Hematopoietic multipotent progenitor cell (in vitro differentiated cells): ENCODE measurements around the gene NKX3-2. TPM values are rescaled to one million over a fixed set of nuclear protein-coding genes. Genes with fewer than 3 reads are reported as not detected.

ENCODE experiments used
- DNase-seq, 3 donors: peaks; one replicate each; pipeline ENCODE4 v3.0.0-alpha.2; 2011 to 2015; ENCODE audit warnings: low read depth in 2 of 3, low spot score in 2 of 3
- total RNA-seq: library from RNA; depleted of rRNA; stranded (reverse); fragments of >200 nt; gene quantifications from one replicate; pipeline ENCODE4 v1.2.3, GENCODE V29; 2012

NKX3-2 gene
- total RNA-seq, 1 donor = not detected

- DNase-seq = peak in 1 of 3 donors; percentile 14
Observed at GRCh38 chr4:13546142-13546940, 2.0 kb upstream of the NKX3-2 start.

DNA sequence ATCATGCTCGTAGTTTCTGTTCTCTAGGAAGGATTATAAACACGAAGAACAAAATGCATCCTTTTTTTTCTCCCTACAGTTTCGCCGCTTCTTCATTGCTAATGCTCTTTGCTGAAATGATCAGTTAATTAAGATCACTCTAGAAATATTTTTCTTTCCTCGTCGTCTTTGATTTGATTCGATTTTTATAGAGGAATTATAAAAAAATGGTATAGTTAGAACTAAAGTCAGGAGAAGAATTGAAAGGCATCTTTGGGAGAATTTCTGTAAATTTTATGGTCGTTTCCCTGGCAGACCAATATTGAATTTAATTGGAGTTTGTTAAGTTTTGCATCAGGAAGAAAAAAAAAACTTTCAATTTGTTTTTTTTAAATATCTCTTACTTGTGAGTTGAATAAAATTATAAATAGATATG lies 1.1 kb upstream of the NKX3-2 start:
- DNase-seq = no peak

DNA sequence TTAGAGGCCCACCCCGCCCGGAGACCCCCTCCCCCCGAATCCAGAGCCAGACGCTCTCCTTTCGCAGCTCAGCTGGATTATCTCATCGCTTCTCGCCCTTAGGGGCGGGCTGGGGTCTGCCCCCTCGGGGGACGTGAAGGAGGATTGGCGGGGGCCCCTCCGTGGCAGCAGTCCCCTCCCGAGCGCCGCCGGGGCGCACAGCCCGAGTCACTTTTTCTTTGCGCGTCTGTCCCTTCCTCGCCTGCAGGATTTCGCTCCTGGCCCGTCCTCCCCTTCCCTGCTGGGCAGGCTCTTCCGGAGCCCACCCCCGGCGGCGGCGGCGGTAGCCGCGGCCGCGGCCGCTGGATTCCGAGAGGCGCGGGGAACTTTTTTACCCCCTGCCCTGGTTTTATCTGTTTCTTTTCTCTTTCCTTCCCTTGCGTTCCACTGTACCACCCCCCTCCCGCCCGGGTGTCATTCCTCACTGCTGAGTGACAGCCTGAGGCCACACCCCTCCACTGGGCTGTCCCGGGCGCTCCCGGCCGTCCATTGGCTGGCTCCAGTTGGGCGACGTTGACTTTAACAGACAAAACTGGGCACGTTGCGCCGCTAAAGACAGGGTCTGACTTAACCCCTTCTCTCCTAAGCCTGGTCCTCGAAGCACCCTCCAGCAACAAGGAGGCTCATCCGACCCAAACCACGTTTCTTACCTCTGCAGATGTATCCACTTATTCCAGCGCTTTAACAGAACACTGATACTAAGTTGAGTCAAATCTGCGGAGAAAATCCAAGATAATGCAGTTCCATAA lies 492 bp upstream of the NKX3-2 start:
- peak in 1 of 3 donors; percentile 53 for DNase-seq

DNA sequence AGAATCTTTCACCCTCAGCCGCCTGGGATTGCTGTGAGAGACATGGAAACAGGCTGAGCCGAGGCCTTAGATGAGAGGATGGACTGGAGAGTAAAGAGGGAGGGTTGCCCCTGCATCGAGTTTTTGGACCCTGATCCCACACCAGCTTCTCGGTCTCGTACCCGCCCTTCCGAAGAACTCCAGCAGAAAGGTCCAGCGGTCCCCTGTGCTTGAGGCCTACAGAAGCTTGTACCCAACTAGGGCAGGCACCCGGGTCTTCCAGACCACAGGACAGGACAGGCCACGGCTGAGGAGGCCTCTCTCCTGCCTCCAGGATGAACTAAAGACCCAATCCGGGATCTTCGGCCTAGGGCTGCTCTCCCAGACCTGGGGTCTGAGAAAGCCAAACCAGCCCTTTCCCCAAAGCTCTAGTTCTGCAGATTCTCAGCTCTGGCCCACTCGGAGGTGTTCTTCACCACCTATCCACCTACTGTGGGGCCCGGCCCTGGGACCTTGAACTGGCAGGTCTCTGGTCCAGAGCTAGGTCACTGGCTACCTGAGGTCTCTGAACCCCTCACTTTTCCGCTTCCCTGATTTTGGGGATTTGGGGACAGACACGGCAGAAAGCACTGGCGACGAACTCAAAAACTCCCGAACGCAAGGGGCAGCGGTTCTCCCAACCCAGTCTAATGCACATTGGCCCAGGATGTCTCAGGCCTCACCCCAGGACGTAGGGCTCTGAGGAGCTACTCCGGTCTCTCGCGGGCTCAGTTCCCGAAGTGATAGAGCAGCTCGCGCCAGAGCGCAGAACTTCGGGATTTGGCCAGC lies 1.1 kb downstream of the NKX3-2 start:
- no peak for DNase-seq

DNA sequence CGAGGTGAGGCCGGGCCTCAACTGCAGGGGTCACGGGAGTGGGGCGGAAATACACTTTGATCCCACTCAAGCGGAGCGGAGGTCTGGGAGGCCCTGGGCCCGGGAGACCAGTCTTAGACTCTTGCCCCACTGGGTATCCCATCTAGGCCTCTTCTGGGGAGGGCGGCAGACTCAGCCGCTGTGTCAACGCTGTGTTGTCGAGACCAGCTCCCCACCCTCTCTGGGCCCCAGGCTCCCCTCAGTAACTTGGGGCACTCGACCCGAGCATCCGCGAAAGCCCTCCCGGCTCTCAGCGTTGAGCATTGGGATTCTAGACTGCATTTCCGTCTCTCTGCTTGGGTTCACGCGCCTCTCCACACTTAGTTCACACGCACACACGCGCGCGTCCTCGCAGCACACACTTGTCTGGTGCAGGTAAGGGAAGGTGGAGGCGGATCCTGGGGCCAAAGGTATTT lies 1.7 kb downstream of the NKX3-2 start:
- DNase-seq = no peak

- DNase-seq = no peak
Observed at GRCh38 chr4:13541720-13542576, 2.4 kb downstream of the NKX3-2 start.

GRCh38 chr4:13541176-13541604 lies 3.1 kb downstream of the NKX3-2 start:
- DNase-seq = no peak

- DNase-seq = no peak
Observed at GRCh38 chr4:13540446-13541175, 3.7 kb downstream of the NKX3-2 start.

DNA sequence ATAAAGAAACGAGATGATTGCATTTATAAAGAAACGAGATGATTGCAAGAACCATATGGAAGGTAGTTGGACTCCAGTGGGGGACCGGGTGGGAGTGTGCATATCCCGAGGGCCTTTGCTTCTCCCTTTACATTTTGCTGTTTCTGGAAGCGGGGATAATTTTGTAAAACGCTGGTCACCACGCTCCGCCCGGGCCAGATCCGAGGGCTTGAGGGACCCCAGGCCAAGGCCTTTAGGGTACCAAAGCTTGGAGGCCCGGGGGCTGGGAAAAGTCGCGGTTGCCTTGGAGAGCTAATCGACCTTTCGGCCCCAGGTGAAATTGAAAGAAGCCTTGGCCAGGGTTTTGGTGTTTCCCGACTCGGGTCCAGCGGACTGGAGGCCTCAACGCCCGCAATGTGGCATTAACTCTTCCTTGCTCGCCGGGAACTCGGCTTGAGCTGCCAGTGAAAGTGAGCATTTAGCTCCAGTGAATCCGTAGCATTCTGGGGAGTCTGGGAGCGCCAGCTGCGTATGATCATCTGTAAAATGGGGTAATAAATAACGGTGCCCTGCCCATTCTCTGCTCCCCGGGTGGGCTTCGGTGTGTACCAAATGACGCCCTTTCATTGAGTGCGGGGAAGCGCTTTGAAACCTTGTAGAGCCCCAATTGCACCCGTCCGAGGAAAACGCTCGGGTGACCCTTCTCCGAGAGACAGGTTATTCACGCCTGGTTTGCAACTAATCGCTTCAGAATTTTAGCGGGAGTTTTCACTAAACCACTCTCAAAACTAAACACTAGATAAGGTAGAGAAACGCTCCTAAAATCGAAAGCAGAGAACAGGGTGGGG lies 4.5 kb downstream of the NKX3-2 start:
- DNase-seq = no peak

DNA sequence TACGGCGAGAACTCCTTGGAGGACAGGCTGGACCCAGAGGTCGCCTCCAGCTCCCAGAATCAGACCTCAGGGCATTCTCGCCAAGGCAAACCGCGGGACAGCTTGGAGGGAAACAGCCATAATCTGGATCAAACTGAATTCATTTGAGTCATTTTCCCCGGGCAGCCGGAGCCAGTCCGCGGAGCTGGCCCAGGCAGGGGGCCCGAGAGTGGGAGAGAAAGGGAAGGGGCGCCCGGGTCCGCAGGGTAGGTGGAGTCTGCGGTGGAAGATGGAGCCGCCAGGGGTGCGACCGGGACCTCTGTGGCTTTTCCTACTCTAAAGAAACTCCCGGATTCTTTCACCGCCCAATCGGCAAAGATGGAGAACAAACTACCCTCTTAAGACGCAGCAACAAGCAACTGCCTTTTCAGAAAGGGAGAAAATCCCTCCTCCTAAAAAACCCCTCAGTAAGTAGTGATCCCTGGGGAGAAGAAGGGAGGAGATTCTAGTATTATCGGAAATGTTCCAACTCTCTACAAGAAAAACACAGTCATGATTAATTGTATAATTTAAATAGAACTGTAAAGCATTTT lies 5.2 kb downstream of the NKX3-2 start:
- DNase-seq = no peak

GRCh38 chr4:13538427-13538973 lies 5.8 kb downstream of the NKX3-2 start:
- no peak for DNase-seq

DNA sequence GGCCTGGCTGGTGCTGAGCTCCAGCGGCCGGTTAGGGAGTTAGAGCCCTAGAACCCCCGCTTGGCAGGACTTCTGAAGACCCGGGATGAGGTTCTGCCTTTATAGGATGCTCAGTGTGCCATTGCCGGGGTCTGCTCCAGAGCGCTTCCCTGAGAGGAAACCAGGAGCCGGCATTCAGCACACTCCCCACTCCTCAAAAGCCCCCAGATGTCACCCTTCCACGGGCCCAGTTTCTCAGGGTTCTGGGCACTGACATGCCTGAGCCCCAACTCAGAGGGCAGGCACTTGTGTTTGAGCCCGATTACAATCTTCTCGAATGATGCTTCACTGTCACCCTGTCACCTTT lies 6.5 kb downstream of the NKX3-2 start:
- DNase-seq = no peak

DNA sequence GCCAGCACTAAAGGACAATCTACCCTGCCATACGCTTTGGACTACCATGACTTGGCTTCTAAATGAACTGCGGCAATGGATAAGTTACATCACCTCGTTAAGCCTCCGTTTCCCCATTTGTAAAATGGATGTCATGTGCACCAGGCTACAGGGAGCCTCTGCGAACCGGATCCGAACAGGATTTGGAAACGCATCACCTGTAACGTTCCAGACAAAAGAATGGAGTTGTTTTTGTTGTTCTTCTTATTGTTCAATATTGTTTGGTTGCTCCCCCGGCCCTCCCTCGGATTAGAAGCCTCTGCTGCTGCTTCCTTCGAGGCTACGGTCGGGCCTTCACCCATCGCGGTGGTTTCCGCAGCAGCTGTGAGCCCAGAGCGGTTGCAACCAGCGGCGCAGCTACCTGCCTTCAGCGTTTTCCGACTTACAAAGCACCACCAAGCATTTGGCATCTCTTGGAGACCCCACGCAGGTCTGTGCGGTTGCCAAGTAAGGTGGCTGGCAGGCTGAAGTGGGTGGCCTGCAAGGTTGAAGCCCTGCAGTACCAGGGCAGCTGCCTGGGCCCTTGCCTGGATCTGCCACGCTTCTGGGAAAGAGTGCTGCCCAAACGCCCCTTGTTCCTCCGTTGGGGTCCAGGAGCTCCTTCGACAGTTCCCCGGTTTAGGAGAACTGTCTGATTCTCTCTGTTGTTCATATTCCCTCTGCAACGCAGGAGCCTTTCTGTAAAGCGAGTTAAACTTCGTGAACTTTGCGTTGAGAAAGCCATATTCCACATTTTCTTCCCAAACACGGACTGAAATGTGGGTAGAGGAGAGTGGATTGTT lies 7.1 kb downstream of the NKX3-2 start:
- peak in 2 of 3 donors; percentile 72 to 73 for DNase-seq

- no peak for DNase-seq
Observed at GRCh38 chr4:13536607-13537006, 7.7 kb downstream of the NKX3-2 start.

GRCh38 chr4:13535708-13536361 lies 8.5 kb downstream of the NKX3-2 start:
- no peak for DNase-seq

DNA sequence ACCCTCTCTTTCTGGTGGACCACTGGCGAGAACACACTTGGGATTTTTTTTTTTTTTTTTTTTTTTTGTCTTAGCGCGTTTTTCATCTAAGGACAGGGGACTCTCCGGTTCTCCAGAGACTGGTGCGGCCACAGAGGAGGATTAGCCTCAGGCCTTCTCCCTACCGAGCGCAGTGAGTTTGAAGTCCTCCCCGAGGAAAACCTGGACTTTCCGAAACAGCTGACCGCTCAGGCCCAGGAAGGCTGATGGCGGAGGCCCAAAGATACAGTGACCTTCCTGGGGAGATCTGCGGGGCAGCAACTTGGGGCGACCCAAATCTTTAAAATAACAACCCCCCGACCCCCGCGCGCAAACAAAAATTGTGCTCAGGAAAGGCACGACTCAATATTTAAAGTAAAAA lies 9.2 kb downstream of the NKX3-2 start:
- DNase-seq = no peak
